ENCODE data around the gene CFDP1.
"Not testable (repeated sequence)": the region's sequence is repeated elsewhere in the genome, so short reads cannot be mapped to it uniquely, and the experiment has no call there.

CFDP1 gene

DNA sequence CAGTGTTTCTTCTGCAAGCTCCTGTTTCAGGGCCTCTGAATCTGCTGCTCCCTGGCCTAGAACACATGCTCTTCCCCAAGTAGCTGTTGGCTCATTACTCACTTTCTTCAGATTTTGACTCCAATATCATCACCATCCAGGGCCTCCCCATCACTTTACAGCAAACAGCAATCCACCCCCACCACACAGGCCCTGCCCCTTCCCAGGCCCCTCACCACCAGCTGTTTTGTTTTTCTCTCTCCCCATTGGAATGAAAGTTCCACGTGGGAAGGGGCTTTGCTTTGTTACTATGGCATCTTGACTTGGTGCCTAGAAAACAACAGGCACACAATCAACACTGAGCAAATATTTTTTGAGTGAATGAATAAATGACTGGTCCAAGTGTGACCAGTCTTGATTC lies 27.1 kb upstream of the CFDP1 start:
- H3K4me3 ChIP-seq, result no peak overlapping the region
- no peak overlapping the region for H3K27ac ChIP-seq

DNA sequence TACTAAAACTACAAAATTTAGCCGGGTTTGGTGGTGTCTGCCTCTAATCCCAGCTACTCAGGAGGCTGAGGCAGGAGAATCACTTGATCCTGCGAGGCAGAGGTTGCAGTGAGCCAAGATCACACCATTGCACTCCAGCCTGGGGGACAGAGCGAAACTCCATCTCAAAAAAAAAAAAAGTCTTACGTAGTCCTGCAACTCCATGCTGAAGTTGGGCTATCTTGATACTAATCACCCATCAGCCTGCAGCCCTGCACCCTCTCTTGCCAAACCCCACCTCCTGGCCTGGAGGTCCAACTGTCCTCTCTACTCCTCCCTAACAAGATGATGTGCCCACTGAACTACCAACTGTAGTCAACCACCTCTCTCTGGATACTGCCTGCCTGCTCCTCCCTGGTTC lies 26.4 kb upstream of the CFDP1 start:
- no peak overlapping the region for H3K27ac ChIP-seq

DNA sequence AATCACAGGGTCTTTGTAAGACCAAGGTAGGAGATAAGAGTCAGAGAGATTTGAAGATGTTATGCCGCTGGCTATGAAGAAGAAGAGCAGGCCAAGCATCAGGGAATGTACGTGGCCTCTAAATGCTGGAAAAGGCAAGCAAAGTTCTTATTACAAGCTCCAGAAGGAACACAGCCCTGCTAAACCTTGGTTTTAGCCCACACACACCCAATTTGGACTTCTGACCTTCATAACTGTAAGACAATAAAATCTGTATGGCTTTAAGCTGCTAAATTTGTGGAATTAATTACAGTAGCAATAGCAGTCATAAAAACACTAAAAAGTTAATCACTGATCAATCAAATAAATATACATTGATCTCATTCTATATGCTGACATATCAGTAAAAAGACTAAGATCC lies 25.1 kb upstream of the CFDP1 start:
- H3K4me3 ChIP-seq, result no peak overlapping the region

More for the DNA sequence above, 26.4 kb upstream of the CFDP1 start:
- H3K4me3 ChIP-seq, result no peak overlapping the region

DNA sequence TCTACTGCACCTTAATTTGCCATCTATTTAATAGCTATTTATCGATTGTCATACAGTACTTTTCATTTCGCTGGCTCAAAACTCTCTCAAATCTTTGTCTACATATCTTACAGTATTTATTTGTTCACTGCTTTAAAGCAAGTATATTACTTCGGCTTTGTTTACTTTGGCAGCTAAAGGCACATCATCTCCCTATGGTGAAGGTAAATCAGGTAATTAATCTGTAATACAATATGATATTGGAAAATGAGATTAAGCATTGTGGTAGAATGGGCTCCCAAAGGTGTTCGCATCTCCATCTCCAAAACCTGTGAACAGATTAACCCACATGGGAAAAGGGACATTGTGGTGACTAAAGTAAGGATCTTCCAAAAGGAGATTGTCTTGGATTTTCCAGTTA lies 24.7 kb upstream of the CFDP1 start:
- Histone ChIP-seq H3K27ac (no peak overlapping the region), H3K4me3 (no peak overlapping the region)

More for the DNA sequence above, 25.1 kb upstream of the CFDP1 start:
- no peak overlapping the region for H3K27ac ChIP-seq

DNA sequence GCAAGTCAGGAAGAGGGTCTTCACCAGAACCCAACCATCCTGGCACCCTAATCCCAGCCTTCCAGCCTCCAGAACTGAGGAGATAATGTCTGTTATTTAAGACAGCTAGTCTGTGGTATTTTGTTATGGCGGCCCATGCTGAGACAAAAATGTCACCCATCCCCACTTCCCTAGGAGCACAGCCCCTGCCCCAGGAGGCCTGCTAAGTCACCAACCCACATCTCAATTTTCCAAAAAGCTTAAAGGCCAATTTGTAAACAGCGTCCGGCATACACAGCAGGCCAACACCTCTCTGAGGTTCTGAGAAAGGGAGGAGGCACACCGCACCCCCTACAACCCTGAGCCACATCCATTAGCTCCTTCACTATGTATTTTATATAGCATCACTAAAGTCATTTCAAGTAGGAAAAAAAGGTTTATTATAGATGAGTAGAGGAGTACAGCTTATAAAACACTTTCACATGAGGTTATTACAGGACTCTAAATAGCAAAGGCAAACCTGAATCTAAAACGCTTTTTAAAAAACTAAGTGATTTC lies 24.2 kb upstream of the CFDP1 start:
- Histone ChIP-seq H3K27ac (no peak overlapping the region), H3K4me3 (no peak overlapping the region)

DNA sequence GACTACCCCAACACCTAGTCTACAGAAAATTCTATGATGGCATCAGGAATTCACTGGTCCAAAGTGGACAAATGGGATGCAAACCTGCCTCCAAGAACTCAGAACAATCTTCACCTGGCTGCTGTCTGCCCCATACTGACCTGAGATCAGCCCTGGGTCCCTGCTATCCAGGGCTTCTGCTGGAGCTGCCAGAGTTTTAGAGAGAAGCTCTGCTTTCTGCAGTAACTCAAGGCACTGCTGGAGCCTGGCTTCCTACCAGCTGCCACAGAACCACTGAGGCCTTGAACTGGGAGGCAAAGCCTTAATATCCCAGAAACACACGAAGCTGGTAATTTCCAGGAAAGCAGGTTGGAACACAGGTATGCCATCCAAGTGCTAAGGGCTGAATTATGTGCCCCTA lies 23.7 kb upstream of the CFDP1 start:
- Histone ChIP-seq H3K27ac (no peak overlapping the region), H3K4me3 (no peak overlapping the region)

DNA sequence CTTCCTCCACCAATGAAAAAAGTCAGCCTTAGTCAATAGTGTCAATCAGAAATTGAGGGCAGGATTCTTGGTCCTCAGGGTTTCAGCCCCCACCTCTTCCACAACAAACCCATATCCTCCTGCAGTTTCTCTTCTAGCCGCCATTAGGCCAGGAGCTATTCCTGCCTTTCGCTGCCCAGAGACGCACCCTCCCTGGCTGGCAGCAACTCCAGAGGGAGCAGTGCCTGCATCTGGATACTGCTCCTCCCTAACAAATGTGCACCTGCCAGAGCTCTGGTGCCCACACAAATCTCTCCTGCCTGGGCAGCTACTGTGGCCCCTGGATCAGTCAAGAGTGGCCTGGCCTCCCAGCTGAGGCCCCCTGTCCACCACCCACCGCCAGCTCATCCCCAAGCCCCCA lies 23.2 kb upstream of the CFDP1 start:
- H3K4me3 ChIP-seq, H3K27ac ChIP-seq: not testable (repeated sequence)

DNA sequence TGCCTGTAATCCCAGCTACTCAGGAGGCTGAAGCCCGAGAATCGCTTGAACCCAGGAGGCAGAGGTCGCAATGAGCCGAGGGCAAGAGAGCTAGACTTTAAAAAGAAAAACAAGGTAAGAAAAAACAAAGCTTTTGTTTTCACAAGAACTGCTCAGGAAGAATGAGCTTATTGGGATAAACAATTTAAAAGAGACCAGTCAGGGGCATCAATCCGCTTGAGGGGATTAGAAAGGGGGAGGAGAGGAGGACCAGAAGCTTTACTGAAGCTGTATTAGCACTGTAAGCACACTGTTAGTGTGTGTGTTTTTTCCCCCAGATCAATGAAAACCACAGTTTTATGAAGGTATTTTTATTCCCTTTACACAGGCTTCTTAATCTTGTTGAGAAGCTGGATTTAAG lies 22.4 kb upstream of the CFDP1 start:
- Histone ChIP-seq H3K27ac (no peak overlapping the region), H3K4me3 (no peak overlapping the region)

DNA sequence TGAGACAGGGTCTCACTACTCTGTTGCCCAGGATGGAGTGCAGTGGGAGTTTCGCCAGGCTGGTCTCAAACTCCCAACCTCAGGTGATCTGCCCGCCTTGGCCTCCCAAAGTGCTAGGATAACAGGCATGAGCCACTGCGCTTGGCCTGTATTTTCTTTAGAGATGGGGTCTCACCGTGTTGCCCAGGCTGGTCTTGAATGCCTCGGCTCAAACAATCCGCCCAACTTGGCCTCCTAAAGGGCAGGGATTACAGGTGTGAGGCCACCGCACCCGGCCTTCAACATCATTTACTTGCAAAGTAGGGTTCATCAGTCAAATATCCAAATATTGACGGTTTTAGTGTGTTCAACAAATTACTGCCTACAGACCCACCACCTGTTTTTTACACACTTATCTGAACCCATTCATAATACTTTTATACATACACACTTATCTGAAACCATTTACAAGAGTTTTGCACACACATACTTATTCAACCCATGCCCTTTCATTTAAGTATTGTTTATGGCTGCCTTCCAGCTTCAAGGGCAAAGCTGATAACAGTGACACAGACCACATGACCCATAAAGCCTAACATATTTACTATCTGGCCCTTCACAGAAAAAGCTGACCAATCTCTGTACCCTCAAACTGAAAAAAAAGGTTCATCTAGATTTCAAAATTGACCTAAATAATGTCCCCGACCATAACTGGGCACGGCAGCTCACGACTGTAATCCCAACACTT lies 19.3 kb upstream of the CFDP1 start:
- H3K4me3 ChIP-seq, result no peak overlapping the region
- H3K27ac ChIP-seq, result no peak overlapping the region

DNA sequence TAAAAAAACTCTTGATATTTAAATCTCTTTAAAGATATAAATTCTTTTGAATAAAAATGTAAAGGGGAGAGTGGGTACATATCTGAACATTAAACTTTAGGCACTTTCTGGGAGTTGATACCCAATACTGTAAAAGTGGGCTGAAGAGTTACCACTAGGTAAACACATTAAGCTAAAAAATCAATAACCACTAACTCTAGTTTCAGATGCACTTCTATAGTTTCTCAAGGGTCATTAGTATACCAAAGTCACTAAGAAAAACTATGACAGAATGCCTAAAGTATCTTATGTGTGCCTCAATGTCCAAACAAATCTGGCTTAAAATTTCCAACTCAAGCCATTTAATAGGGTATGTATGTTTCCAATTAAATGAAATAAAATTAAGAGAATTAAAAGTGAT lies 13.1 kb upstream of the CFDP1 start:
- no peak overlapping the region for H3K4me3 ChIP-seq
- no peak overlapping the region for H3K27ac ChIP-seq

DNA sequence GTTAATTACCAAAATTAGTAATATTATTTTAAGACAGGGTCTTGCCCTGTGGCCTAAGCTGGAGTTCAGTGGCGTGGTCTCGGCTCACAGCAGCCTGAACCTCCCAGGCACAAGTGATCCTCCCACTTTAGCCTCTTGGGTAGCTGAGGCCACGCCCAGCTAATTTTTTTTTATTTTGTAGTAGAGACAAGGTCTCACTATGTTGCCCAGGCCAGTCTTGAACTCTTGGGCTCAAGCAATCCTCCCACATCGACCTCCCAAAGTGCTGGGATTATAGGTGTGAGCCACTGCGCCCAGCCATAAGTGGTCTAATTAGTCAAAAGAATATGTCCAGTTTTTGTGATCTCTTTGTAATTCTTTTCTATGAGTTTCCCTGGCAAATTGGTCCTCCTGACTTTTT lies 12.0 kb upstream of the CFDP1 start:
- Histone ChIP-seq H3K27ac (no peak overlapping the region), H3K4me3 (no peak overlapping the region)

DNA sequence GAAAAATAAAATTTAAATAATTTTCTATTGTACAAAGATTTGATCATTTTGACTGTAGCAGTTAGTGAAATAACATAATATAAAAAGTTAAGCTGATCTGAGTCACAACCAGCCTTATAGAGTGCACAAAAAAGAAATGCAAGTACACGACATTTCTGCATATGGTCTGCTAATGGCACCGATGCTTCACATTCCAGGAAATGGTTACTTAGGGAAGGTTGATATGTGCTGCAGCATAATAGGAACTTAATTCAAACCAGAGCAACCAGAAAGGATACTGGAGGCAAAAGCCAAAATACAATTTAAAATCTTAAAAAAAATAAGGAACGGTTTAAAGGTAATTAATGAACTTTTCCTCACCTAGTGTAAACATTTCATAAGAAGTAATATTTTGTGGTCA lies 10.0 kb upstream of the CFDP1 start:
- Histone ChIP-seq H3K4me3 (no peak overlapping the region), H3K27ac (no peak overlapping the region)

DNA sequence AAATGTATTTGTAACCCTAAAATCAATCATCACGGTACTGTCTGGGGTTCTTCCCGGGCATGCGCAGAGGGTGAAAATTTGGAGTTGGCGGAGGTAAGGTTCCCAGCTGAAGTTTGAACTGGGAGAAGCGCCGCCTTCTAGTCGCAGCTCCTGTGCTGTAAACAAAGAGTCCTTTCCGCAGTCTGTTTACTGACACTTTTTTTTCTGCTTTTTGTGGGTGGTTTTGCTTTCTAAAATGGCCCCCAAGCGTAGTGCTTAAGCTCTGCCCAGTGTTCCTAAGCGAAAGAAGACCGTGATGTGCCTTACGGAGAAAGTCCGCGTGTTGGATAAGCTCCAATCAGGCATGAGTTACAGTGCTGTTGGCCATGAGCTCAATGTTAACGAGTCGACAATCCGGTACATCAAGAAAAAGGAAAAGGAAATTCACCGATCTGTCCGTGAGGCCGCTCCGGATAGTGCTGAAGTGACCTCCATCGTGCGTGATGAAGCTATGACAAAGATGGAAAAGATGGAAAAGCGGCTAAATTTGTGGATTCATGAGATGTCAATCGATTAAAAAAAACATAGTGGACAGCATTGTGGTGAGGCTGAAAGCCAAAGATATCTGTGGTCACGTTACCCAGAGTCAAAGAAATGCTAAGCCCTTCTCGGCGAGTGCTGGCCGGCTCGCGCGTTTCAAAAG lies 570 bp upstream of the CFDP1 start:
- H3K4me3 ChIP-seq, result peak overlapping the region; percentile 72 to 99 (median 88)
- peak overlapping the region; percentile 47 to 99 (median 92) for H3K27ac ChIP-seq

DNA sequence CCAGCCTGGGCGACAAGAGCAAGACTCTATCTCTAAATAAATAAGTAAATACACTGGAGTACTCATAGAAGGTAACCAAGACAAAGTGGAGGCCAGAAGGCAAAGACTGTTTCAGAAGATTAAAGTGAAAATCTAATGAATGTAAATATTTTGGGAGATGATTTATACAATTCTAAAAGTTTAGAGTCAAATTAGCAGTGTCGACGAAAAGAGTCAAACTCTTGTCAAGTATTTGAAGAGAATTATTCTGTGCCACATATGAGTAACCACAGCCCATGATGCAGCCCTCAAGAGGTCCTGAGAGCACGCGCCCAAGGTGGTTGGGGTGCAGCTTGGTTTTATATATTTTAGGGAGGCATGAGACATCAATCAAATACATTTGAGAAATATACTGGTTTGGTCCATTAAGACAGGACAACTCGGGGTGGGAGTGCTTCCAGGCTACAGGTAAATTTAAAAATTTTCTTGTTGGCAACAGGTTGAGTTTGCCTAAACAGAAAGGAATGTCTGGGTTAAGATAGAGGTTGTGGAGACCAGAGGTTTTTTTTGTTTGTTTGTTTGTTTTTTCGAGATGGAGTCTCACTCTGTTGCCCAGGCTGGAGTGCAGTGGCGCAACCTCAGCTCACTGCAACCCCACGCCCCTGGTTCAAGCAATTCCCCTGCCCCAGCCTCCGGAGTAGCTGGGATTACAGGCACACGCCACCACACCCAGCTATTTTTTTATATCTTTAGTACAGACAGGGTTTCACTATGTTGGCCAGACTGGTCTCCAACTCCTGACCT lies 3.5 kb downstream of the CFDP1 start:
- Histone ChIP-seq H3K4me3 (no peak overlapping the region), H3K27ac (no peak overlapping the region)

DNA sequence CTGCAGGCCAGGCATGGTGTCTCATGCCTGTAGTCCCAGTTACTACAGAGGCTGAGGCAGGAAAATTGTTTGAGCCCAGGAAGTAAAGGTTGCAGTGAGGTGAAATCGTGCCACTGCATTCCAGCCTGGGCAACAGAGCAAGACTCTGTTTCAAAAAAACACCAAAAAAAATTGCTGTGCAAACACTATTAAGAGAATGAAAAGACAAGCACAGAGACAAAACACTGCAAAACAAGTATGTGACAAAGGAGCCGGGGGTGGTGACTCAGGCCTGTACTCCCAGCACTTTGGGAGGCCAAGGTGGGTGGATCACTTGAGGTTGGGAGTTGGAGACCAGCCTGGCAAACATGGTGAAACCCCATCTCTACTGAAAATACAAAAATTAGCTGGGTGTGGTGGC lies 6.8 kb downstream of the CFDP1 start:
- H3K27ac ChIP-seq, H3K4me3 ChIP-seq: not testable (repeated sequence)

DNA sequence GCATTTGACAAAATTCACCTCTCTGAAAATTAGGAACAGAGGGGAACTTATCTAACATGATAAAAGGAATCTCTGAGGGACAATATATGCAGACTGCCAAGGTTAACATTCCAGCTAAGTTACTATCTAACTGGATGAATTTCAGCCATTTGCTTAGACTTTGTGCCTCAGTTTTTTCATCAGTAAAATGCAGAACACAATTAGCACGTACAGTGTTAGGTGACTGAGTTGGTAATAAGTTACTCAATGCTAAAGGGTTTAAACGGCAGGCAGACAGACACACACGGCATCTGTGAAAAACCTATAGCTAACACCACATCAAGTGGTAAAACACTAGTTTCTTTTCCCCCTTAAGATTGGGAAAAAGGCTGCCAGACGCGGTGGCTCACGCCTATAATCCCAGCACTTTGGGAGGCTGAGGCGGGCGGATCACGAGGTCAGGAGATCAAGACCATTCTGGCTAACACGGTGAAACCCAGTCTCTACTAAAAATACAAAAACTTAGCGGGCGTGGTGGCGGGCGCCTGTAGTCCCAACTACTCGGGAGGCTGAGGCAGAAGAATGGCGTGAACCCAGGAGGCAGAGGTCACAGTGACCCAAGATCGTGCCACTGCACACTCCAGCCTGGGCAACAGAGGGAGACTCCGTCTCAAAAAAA lies 9.1 kb downstream of the CFDP1 start:
- H3K27ac ChIP-seq, H3K4me3 ChIP-seq: not testable (repeated sequence)

DNA sequence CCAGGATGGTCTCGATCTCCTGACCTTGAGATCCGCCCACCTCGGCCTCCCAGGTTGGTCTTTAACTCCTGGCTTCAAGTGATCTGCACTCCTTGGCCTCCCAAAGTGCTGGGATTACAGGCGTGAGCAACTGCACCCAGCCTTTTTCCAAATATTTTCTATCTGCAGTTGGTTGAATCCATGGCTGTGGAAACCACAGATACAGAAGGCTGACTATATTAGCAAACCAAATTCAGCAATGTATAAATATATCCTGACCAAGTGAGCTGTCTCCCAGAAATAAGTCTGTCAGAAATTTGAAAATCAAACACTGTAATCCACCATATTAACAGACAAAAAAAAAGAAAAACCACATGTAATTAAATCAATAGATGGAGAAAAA lies 9.6 kb downstream of the CFDP1 start:
- no peak overlapping the region for H3K27ac ChIP-seq

DNA sequence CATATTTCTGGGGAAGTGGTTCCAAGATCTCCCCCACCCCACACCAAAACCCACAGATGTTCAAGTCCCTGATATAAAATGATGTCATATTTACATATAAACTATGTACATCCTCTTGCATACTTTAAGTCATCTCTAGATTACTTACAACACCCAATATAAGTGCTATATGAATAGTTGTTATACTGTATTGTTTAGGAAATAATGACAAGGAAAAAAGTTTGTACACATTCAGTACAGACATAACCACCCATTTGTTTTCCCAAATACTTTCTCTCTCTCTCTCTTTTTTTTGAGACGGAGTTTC lies 11.5 kb downstream of the CFDP1 start:
- Histone ChIP-seq H3K27ac (peak overlapping the region in 4 of 21 experiments; percentile 20 to 63 (median 54)), H3K4me3 (no peak overlapping the region)

More for the DNA sequence above, 9.6 kb downstream of the CFDP1 start:
- H3K4me3 ChIP-seq, result no peak overlapping the region

DNA sequence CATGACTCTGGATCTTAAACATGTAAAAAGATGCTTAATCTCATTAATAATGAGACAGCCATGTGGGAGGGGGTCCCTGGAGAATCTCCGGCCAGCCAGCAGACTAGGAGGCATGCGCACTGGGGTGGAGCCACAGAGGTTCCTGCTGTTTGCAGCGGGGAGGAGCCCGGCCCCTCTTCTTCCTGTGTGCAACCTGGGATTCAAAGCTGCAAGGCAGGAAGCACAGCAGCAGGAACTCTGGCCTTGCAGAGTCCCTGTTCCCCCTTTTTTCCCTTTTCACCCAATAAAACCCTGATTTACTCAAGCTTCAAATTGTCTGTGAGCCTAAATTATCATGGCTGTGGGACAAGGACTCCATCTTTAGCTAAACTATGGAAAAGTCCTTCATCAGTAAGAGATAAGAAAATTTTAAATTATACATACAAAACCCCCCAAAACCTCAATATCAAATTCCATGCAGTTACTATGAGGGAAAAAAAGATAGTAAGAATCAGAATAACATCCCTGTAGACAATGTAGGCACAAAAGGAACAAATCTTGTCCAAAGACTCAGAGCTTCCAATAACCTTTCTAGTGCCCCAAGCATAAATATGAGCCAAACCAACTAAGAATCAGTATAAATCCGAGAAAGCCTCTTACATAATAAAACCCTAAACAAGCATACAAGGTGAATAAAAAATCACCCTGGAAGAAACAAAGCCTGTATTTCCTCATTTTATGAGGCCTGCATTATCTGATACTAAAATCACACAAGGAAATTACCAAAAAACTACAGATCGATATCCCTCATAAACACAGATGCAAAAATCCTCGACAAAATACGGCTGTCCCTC lies 12.1 kb downstream of the CFDP1 start:
- Histone ChIP-seq H3K4me3 (no peak overlapping the region), H3K27ac (peak overlapping the region in 10 of 21 experiments; percentile 6 to 63 (median 38))

Measured in skin epidermis (tissue), 12 donors.